Measurements from ENCODE around the gene HNRNPDL. TPM values are rescaled to one million over a fixed set of nuclear protein-coding genes. Genes with fewer than 3 reads are reported as not detected.

HNRNPDL gene
- total and polyA plus RNA-seq, 2 of the 4 experiments (the other 2 are of a cell fraction), result 52.9 to 276 TPM

DNA sequence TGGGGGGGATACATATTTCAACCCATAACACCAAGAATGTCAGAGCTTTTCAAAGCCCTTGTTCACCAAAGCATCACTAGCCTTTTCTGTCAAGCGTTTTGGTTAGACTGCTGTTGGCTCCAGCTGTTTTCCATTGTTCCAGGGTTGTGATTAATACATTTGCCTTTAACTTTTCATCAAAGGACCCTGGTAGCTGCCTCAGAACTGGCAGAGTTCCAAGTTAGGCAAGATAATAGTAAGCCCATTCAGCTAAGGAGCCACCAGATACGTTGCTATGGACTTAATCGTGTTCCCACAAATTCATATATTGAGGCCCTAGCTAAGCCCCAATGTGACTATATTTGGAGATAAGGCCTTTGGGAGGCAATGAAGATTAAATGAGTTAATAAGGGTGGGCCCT lies 37.2 kb upstream of the HNRNPDL start:
- Histone ChIP-seq H4K5ac (ENCODE audit: low read depth, low read length) (no peak overlapping the region), H3K9me1 (ENCODE audit: insufficient read depth, low read length) (no peaks in the 10 kb centered on the region; the same call in 1 of the 2 replicates), H3K4me3 (ENCODE audit: insufficient read depth, low read depth, low read length) (no peak overlapping the region), H3K18ac (ENCODE audit: low read depth, low read length) (no peak overlapping the region), H3K23ac (ENCODE audit: low read depth, low read length) (no peak overlapping the region), H3K79me1 (ENCODE audit: low read depth in 1 of 2, low read length in 2 of 2) (peaks cover 0 to 3% of the 10 kb centered on the region in 2 experiments; a peak in 1 of 4 replicates), H3K14ac (replicated peaks; ENCODE audit: low read depth, low read length) (no peak overlapping the region), H4K20me1 (ENCODE audit: insufficient read depth, low read length) (no peaks in the 10 kb centered on the region), H2AK9ac (replicated peaks; ENCODE audit: low read depth, low read length, poor library complexity) (no peak overlapping the region), H2BK15ac (ENCODE audit: low read depth, low read length) (no peak overlapping the region), H3K9ac (ENCODE audit: low read depth, low read length) (no peak overlapping the region), H2AK5ac (ENCODE audit: low read depth, low read length) (no peak overlapping the region), H3K27me3 (ENCODE audit: control insufficient read depth, insufficient read depth, low read length) (no peaks in the 10 kb centered on the region), H2BK5ac (ENCODE audit: low read depth, low read length, poor library complexity, severe bottlenecking) (no peak overlapping the region), H2BK120ac (ENCODE audit: low read depth, low read length) (no peak overlapping the region), H3K4me2 (ENCODE audit: low read depth, low read length) (no peak overlapping the region), H3K56ac (ENCODE audit: extremely low read depth, insufficient read depth, low read length) (no peak overlapping the region), H3K9me3 (ENCODE audit: control insufficient read depth, insufficient read depth, low read length) (peaks cover 2% of the 10 kb centered on the region; the same call in 1 of the 2 replicates), H4K91ac (ENCODE audit: insufficient read depth, low read depth, low read length) (no peak overlapping the region), H2AFZ (replicated peaks; ENCODE audit: low read length, poor library complexity) (no peak overlapping the region), H3K27ac (ENCODE audit: insufficient read depth, low read length) (no peak overlapping the region), H3K4me1 (ENCODE audit: control insufficient read depth, insufficient read depth, low read length) (no peaks in the 10 kb centered on the region; the same call in 1 of the 2 replicates), H4K8ac (ENCODE audit: low read depth in 2 of 2, low read length in 2 of 2) (no peak overlapping the region), H2BK20ac (ENCODE audit: low read depth, low read length) (no peak overlapping the region), H3K4ac (ENCODE audit: low read depth, low read length) (no peak overlapping the region), H3K36me3 (ENCODE audit: control insufficient read depth, insufficient read depth, low read length) (peaks cover 2% of the 10 kb centered on the region; the same call in 1 of the 2 replicates)
- intact Hi-C loops (cut with micrococcal nuclease) (loop anchor here (10.0 kb wide), 1 partner anchor 987 kb away; the partner anchor contains the start of genes HELQ and MRPS18C), dilution Hi-C loops (cut with HindIII; ENCODE audit: low sequenced_read_pairs, unreplicated experiment) (no loop called here), in situ Hi-C loops (cut with MboI; ENCODE audit: low sequenced_read_pairs) (loop anchor here (10.0 kb wide), 1 partner anchor 357 kb away; no protein-coding TSS in a partner anchor)
- WGBS, 2 experiments (ENCODE audit: extremely low coverage in 2 of 2, insufficient read length in 1 of 2), result no CpG with 5 or more reads among the region's 3 CpGs
- ChIA-PET CTCF (no interaction called here), POLR2A (ENCODE audit: unreplicated experiment) (no interaction called here)
- no peak for DNase-seq
- ATAC-seq (ENCODE audit: low read depth), result no peak
- no TSS peak for BruUV-seq (replicated peaks)
- TF ChIP-seq, protein P1, sequence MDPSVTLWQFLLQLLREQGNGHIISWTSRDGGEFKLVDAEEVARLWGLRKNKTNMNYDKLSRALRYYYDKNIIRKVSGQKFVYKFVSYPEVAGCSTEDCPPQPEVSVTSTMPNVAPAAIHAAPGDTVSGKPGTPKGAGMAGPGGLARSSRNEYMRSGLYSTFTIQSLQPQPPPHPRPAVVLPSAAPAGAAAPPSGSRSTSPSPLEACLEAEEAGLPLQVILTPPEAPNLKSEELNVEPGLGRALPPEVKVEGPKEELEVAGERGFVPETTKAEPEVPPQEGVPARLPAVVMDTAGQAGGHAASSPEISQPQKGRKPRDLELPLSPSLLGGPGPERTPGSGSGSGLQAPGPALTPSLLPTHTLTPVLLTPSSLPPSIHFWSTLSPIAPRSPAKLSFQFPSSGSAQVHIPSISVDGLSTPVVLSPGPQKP (IDR thresholded peaks at IDR 0.05; ENCODE audit: borderline replicate concordance, low read depth, low read length), result no peak
- TF ChIP-seq, protein P2, sequence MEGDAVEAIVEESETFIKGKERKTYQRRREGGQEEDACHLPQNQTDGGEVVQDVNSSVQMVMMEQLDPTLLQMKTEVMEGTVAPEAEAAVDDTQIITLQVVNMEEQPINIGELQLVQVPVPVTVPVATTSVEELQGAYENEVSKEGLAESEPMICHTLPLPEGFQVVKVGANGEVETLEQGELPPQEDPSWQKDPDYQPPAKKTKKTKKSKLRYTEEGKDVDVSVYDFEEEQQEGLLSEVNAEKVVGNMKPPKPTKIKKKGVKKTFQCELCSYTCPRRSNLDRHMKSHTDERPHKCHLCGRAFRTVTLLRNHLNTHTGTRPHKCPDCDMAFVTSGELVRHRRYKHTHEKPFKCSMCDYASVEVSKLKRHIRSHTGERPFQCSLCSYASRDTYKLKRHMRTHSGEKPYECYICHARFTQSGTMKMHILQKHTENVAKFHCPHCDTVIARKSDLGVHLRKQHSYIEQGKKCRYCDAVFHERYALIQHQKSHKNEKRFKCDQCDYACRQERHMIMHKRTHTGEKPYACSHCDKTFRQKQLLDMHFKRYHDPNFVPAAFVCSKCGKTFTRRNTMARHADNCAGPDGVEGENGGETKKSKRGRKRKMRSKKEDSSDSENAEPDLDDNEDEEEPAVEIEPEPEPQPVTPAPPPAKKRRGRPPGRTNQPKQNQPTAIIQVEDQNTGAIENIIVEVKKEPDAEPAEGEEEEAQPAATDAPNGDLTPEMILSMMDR (conservative IDR thresholded peaks at IDR 0.05; ENCODE audit: low read depth, low read length), result no peak
- TF ChIP-seq MXI1 (IDR thresholded peaks at IDR 0.05; ENCODE audit: borderline replicate concordance, low read depth, low read length) (no peak), RCOR1 (IDR thresholded peaks at IDR 0.05; ENCODE audit: insufficient replicate concordance, low read length) (no peak), NFE2L2 (IDR thresholded peaks at IDR 0.05; ENCODE audit: low read depth, low read length) (no peak), FOS (IDR thresholded peaks at IDR 0.05; ENCODE audit: low read depth, low read length) (no peak), CEBPB (IDR thresholded peaks at IDR 0.05; ENCODE audit: low read depth, low read length) (no peak)
- TF ChIP-seq, protein P3, sequence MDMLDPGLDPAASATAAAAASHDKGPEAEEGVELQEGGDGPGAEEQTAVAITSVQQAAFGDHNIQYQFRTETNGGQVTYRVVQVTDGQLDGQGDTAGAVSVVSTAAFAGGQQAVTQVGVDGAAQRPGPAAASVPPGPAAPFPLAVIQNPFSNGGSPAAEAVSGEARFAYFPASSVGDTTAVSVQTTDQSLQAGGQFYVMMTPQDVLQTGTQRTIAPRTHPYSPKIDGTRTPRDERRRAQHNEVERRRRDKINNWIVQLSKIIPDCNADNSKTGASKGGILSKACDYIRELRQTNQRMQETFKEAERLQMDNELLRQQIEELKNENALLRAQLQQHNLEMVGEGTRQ (IDR thresholded peaks at IDR 0.05; ENCODE audit: low read depth, low read length), result no peak

Data from IMR-90 (cell line).